ENCODE data around the gene RMND5A.

RMND5A gene

DNA sequence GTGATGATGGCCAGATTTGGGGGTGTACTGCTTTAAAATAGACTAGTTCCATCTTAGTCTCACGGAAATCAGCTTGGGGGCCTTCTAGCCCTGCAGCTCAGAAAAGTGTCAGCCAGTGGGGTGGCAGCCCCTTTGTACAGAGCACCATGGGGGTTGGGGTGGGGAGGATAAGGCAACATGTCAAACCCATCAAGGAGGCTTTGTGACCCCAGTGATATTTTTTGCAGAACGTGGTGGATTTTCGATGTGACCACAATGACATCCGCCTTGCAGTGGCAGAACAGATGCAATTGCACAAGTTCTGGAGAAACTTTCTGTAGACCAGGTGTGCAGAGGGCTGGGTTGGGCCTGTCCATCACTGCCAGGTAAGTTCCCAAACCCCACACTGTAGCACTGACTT, 73.7 kb downstream of the RMND5A start:
- no peak for DNase-seq

- no peak for DNase-seq
These were observed 74.8 kb downstream of the RMND5A start for GRCh38 chr2:86794861-86795260.

DNA sequence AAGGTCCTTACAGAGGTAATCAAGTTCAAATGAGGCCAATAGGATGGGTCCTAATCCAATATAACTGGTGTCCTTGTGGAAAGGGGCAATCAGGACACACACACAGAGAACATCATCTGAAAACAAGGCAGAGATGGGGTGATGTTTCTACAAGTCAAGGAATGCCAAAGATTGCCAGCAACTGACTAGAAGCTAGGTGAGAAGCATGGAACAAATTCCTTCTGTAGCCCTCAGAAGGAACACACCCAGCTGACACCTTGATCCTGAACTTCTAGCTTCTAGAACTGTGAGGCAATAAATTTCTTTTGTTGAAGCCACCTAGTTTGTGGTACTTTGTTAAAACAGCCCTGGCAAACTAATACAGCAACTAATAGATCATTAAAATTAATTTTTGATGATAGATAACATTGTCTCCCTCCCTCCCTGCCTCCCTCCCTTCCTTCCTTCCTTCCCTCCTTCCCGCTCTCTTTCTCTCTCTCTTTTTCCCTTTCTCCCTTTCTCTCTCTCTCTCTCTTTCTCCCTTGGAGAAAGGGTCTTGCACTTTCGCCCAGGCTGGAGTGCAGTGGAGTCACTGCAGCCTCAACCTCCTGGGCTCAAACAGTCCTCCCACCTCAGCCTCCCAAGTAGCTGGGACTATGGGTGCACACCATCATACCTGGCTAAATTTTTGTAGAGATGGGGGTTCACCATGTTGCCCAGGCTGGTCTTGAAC, 80.9 kb downstream of the RMND5A start:
- DNase-seq, result no peak

DNA sequence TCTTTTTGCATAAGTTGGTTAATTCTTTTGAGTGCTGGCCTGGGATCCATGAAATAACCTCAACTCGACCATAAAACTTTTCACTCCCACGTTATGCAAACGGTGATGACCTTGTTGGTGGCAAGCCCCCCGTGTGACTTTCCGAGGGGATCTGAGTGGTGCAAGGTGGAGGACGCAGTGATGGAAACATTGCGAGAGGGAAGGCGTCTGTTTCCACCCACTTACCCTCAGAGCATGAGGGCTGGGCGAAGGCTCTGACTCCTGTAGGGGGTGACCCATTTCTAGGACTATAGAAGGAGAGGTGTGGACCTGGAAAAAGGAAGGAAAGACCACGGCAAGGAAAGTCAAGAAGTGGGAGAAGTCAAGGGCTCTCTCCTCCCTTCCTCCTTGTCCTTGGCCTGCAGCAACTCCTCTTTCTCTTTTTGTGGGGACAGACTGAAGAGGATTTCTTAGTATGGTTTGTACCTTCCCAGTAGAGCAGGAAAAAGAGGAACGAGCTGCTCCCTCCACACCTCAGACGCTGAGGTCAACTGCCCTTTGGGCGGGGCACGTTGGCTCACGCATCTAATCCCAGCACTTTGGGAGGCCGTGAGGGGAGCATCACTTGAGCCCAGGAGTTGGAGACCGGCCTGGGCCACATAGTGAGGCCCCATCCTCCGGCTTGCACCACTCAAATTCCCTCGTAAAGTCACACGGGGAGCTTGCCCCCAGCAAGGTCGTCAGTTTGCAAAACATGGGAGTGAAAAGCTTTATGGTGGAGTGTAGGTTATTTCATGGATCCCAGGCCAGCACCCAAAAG, 86.2 kb downstream of the RMND5A start:
- DNase-seq, result no peak

GRCh38 chr2:86807133-86807467, 87.0 kb downstream of the RMND5A start:
- DNase-seq, result no peak

DNA sequence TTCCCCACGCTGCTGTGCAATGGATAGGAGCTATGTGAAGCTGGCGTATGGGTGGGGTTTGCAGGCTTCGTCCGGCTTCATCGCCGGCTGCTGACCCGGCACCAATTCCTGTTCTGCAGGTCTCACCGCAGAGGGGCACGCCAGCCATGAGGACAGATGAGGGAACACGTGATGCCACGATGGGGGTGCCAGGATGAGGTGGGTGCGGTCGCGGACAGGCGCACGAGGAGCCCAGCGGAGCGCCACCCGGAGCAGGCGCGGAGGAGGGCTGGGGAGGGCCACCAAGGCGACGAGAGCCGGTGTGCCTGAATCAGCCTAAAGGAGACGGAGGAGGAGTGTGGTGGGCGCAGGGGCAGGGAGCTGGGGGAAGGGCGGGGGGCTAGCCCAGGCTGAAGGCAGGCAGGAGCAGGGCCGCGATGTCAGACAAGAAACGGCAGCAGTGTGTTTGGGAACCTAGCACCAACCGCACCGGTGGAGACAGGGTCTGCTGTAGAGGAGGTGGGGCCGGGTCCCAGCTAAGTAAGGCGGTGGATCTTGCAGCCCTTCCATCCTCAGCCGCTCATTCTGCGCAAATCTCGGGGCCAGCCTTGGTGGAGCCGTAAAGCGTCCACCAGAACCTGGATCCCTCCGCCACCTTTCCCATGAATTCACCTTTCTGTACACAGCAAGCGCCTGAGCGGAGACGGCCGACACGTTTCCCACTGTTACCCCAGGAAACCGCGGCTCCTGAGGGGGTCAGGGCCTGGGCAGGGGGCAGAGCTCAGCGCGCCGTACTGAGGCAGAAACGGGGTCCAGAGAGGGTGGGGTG, 87.6 kb downstream of the RMND5A start:
- peak; percentile 73 for DNase-seq

DNA sequence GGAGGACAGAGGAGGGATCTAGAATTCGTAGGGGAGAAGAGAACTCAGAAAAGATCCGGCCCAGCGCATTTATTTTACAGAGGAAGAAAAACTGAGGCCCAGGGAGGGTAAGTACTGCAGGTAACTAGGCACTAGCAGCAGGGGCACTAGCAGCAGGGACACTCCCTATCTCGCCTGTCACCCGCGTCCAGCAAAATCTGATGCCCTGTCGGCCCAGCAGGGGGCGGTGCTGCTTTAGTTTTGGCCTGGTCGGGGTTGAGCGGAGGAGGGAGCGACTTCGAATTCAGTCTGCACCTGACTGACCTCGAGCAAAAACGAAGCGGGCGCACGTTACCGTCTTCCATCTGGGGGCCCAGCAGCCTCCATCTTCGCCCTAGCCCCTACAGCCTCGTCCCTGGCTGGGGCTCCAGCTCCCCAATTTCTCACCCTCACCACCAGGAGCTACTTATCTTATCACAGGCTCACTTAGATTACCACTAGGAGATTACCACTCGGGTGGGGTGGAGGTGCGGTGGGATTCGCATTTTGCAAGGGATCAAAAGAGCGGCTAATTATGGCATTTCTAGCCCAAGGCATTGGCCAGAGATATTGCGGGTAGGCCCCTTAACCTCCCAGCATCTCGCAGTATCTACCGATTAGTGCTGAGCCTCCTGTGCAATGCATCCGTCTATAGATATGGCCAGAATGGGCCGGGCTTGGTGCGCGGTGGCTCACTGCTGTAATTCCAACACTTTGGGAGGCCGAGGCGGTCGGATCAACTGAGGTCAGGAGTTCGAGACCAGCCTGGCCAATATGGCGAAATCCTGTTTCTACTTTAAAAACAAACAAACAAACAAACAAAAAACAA, 88.4 kb downstream of the RMND5A start:
- DNase-seq, result peak; percentile 92

DNA sequence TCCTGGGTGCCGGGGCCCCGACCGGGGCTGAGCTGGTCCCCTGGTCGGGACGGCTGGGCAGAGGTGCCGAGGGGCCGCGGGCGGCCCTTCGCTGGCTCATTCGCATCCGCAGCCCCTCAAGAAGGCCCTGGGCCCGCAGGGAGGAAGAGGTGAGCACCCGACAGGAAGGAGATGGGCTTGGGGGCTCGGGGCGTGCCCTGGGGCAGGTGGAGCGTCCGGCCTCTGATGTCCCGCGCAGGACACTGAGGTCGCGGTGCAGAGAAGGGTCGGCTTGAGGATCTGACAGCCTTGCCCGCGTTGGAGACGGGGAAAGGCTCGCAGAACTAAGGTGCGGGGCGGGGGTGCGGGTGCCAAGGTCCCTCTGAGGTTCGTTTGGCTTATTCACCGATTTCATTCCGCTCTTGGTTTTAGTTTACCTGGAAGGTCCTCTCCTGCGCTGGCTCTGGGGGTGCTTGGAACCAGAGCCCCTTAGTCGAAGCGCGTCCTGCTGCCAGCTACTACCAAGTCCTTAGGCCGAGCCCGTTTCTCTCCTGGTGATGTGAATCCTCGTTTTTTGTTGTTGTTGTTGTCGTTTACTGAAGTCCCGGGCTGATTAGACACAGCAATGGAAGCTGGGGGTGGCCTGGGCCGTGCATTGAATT, 89.5 kb downstream of the RMND5A start:
- DNase-seq, result no peak

DNA sequence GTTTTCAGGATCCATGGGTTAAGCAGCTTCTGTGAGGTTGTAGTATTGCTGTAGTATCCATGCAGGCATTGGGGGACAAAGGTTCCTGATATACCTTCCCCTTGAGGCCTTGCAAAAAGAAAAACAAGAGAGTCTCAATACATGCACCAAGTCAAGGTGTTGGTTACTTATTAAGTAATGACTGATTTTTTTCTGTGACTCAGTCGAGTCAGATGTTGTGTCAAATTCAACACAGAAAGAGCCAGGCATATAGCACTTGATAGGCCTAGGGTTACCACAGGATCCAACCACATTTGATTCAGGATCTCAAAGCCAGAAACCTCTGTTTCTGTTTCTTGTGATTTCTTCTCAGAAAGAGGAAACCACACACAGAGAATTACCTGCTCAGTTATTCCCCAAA, 95.5 kb downstream of the RMND5A start:
- no peak for DNase-seq

DNA sequence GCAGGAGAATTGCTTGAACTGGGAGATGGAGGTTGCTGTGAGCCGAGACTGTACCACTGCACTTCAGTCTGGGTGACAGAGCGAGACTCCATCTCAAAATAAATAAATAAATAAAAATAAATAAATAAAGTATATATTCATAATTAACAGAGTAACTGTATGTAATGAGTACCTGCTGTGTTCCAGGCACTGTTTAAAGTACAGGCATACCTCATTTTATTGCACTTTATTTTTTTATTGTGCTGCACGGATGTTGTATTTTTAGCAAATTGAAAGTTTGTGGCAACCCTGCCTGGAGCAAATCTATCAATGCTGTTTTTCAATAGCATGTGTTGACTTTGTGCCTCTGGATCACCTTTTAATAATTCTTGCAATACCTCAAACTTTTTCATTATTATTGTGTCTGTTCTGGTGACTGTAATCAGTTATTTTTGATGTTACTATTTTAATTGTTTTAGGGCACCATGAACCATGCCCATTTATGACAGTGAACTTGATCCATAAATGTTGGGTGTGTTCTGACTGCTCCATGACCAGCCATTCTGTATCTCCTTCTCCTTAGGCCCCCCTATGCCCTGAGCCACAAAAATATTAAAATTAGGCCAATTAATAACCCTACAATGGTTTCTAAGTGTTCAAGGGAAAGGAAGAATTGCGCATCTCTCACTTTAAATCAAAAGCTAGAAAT, 98.2 kb downstream of the RMND5A start:
- DNase-seq, result no peak

GRCh38 chr2:86818957-86819356, 98.9 kb downstream of the RMND5A start:
- DNase-seq, result no peak

- DNase-seq, result no peak
These were observed 101.2 kb downstream of the RMND5A start for GRCh38 chr2:86821306-86821705.

GRCh38 chr2:86821842-86822241, 101.8 kb downstream of the RMND5A start:
- no peak for DNase-seq

DNA sequence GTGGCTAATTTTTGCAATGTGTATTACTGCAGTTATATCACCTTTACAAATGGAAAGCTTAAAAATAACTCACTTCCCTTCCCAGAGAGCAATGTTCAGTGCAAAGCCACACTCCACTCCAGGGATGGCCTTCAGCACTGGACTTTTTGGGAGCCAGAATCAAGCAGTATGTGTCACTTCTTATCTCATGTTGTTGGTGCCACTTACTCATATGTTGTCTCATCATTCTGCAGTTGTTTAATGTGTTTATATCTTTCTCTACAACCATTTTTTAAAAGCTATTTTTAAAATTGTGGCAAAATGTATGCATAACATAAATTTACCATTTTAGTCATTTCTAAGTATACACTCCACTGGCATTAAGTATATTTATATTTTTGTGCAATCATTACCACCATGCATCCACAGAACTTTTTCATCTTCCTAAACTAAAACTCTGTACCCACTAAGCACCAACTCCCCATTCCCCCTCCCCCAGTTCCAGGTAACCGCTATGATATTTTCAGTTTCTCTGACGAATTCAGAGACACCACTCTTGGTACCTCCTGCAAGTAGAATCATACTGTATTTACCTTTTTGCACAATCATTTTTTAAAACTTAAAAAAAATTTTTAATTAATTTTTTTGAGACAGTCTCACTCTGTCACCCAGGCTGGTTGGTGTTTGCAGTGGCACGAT, 102.7 kb downstream of the RMND5A start:
- no peak for DNase-seq

DNA sequence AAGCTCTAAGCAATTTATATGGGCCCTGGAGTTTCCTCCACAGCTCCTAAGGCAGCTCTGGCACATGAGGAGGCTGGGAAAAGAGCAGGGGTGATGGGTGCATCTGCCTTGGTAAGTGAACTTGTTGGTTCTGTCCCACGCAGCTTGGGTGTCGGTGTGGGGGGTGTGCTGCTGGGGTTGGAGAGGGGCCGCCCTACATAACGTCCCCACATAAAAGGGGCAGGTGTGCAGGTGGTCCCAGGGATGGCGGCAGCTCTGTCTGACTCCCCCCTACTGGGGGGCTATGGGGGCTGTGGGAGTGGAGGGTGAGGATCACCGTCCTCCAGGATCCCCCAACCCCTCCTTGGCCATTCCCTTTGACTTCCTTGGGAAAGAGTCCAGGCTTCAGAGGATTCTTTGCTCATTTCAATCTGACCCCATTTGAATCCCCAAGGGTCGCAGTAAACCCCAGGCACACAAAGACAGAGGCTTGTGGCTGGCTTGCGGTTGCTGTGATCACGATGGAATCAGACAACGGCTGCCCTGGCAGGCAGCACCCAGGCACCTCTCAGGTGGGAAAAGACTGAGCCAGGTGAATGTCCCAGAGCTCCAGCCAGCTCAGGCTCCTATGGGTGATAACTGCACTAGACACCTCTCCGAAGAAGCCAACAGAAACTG, 105.1 kb downstream of the RMND5A start:
- DNase-seq, result no peak

DNA sequence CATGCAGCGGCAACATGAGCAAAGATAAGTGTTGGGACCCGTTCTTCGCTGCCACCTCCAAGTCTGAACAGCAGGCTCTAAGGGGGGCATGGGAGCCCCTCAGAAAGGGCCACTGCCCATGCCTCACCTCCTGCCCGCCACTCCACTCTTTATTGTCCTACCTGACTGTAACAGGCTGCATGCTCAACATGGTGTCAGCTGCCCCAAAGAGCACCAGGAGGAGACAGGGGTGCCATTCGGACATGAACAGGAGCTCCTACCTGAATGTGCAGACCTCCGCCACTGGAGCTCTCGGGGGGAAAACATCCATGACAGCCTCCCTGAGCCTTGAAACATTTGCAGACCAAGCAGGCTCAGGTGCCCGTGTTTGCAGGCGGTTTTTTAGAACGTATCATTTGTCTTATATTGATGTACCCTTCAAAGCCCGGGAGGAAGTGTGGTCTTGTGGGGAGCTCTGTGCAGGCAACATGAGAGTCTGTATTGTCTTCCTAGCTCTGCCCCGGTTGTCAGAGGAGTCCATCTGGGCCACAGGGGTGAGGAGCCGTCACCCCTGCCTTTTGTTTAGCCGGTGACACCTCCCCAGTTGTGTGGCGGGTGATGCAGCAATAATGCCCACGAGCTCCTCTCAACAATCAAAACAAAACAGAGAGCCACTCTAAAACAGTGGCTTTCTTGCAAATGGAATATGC, 105.7 kb downstream of the RMND5A start:
- no peak for DNase-seq

DNA sequence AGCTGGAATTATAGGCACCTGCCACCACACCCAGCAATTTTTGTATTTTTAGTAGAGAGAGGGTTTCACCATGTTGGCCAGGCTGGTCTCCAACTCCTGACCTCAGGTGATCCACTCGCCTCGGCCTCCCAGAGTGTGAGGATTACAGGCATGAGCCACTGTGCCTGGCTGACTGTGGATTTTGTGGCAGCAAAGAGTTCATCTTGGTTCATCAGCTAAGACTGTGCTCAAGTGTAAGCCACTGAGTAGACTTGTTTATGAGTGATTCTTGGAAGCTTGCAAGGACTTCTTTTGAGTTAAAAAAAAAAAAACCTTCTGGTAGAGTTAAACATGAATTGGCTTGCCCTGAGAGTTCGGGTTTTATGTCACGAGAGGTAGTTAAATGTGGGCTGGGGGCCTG, 106.9 kb downstream of the RMND5A start:
- no peak for DNase-seq

Measured in NCI-H82 (cell line).